ENCODE measurements around the gene C3AR1. TPM values are rescaled to one million over a fixed set of nuclear protein-coding genes. Genes with fewer than 3 reads are reported as not detected.

C3AR1 gene
- total and polyA plus RNA-seq, 2 of the 13 experiments (the other 11 are each of a cell fraction or from before 2014, with no cell fraction given): not detected

DNA sequence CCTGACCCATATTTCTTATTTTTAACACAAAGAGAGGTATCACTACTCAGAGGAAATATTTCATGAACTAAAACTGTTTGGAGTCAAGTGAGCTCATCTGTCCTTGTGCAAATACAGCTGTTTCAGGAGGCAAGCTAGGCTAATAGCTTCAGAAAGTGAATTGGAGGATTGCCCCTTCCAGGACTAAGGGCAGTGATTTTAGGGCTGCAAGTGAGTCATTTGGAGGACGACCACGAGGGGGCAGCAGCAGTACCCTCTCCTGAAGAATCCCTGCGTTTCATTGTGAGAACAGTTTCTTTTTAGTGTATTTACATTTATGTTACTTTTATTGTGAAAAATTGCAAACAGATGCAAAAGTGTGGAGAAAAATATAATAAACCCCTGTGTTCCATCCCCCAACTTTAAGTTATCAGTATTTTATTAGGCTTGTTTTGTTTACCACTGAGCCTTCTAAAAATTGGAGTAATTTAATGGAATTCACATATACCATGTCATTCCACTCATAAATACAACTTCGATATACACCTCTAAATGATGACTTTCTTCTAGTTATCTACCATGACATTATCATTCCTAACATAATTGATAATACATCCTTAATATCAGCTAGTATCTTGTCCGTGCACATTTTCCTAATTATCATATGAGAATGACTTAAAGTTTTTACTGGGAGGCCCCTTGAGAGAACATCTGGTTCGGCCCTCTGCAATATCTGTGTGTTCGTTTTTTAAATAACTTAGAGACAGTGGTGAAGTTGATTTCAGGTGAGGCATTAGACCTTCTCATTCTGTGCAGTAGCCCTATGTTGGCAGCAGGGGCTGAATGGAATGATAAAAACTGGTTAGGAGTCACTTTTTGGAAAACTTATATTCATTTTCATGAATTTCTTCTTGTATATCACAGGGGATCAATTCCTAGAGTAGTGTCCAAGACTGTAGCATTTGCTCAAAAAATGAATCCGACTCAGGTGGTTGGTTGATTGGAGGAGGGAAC lies 19.9 kb downstream of the C3AR1 start (continued):
- TF ChIP-seq, protein P1, sequence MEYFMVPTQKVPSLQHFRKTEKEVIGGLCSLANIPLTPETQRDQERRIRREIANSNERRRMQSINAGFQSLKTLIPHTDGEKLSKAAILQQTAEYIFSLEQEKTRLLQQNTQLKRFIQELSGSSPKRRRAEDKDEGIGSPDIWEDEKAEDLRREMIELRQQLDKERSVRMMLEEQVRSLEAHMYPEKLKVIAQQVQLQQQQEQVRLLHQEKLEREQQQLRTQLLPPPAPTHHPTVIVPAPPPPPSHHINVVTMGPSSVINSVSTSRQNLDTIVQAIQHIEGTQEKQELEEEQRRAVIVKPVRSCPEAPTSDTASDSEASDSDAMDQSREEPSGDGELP (IDR thresholded peaks at IDR 0.05; ENCODE audit: borderline replicate concordance, low read depth): peak; percentile 69; the same call in 1 of the 2 replicates
- TF ChIP-seq ATF6 (CRISPR knock-in tag; conservative IDR thresholded peaks at IDR 0.05) (no peak), FOSL2 (CRISPR knock-in tag; IDR thresholded peaks at IDR 0.05) (peak; percentile 60), PREB (CRISPR knock-in tag; IDR thresholded peaks at IDR 0.05) (0 out of 2 replicates have a peak, but pooled peaks have one; percentile 10), MTF2 (CRISPR knock-in tag; IDR thresholded peaks at IDR 0.05; ENCODE audit: borderline replicate concordance) (no peak), RBM39 (IDR thresholded peaks at IDR 0.05; ENCODE audit: low read depth, low read length, poor library complexity, severe bottlenecking) (no peak), STAG1 (CRISPR knock-in tag; IDR thresholded peaks at IDR 0.05) (peak; percentile 41), SMC3 (IDR thresholded peaks at IDR 0.05; ENCODE audit: low read length) (peak; percentile 66; the same call in 1 of the 2 replicates)

All from HepG2 (cell line).